Esophagus squamous epithelium (tissue), 4 donors: Measurements from ENCODE around the gene IL33.

Experiments used
- CTCF ChIP-seq, 6 experiments: fragments of 450-650 bp in 4 of 6; fragments of 200-600 bp in 2 of 6; sonication (generic) in 2 of 6; IDR thresholded peaks; one replicate each; pipeline ENCODE4 v1.5.1; 2016 to 2019; ENCODE audit warnings: antibody characterized with exemption in 6 of 6, mild to moderate bottlenecking in 4 of 6, moderate library complexity in 4 of 6
- POLR2A ChIP-seq, 4 donors: fragments of 450-650 bp; IDR thresholded peaks; one replicate each; pipeline ENCODE4 v1.6.1; 2017; ENCODE audit warnings: antibody characterized with exemption in 4 of 4, mild to moderate bottlenecking in 4 of 4, moderate library complexity in 3 of 4

GRCh38 chr9:6187272-6187671 is 28.3 kb upstream of the IL33 start:
- TF ChIP-seq POLR2A (IDR thresholded peaks at IDR 0.05): no peak
- no peak for TF ChIP-seq CTCF (IDR thresholded peaks at IDR 0.05)
